Neural cell (in vitro differentiated cells): Measurements from ENCODE around the gene PLA2G4E. TPM values are rescaled to one million over a fixed set of nuclear protein-coding genes. Genes with fewer than 3 reads are reported as not detected.

Source experiments
- H2AFZ ChIP-seq: fragments of 200-600, 300-800 bp; sonication (generic), shearing (Covaris generic); 2 replicates; pipeline ENCODE4 v1.6.0; 2014; ENCODE audit warnings: low read depth, mild to moderate bottlenecking, antibody characterized with exemption, low read length, moderate library complexity
- H3F3A ChIP-seq: fragments of 200-600 bp; shearing (Covaris generic); 2 replicates; pipeline ENCODE4 v1.6.1; 2016; ENCODE audit warnings: mild to moderate bottlenecking, moderate library complexity, mixed read lengths, antibody characterized with exemption, low read length; ENCODE audit not compliant: insufficient read depth, poor library complexity, severe bottlenecking
- H3K27ac ChIP-seq: fragments of 200-600, 300-800 bp; sonication (generic), shearing (Covaris generic); 2 replicates; pipeline ENCODE4 v1.5.1; 2014; ENCODE audit warnings: mild to moderate bottlenecking, low read length, moderate library complexity
- H3K27me3 ChIP-seq: fragments of 300-800, 200-600 bp; sonication (generic), shearing (Covaris generic); 2 replicates; pipeline ENCODE4 v1.6.0; 2014; ENCODE audit warnings: mild to moderate bottlenecking, low read depth, low read length, moderate library complexity; ENCODE audit not compliant: insufficient read depth
- H3K36me3 ChIP-seq: fragments of 300-800, 200-600 bp; sonication (generic), shearing (Covaris generic); 2 replicates; pipeline ENCODE4 v1.5.1; 2014; ENCODE audit warnings: mild to moderate bottlenecking, antibody characterized with exemption, low read length, moderate library complexity; ENCODE audit not compliant: insufficient read depth
- H3K4me2 ChIP-seq: fragments of 300-800, 200-600 bp; sonication (generic), shearing (Covaris generic); 2 replicates; pipeline ENCODE4 v1.6.0; 2014; ENCODE audit warnings: mild to moderate bottlenecking, low read length
- H3K4me3 ChIP-seq: fragments of 300-800, 200-600 bp; sonication (generic), shearing (Covaris generic); 2 replicates; pipeline ENCODE4 v1.5.1; 2014; ENCODE audit warnings: mild to moderate bottlenecking, low read length, moderate library complexity
- H3K79me2 ChIP-seq: fragments of 200-600 bp; shearing (Covaris generic); replicated peaks from 2 replicates; pipeline ENCODE4 v1.6.0; 2014; ENCODE audit warnings: mild to moderate bottlenecking, low read length, moderate library complexity; ENCODE audit not compliant: insufficient read depth
- H3K9ac ChIP-seq: fragments of 300-800, 200-600 bp; sonication (generic), shearing (Covaris generic); 2 replicates; pipeline ENCODE4 v1.6.1; 2016; ENCODE audit warnings: mild to moderate bottlenecking, low read length, mixed read lengths
- H3K9me2 ChIP-seq: fragments of 200-600 bp; shearing (Covaris generic); 2 replicates; pipeline ENCODE4 v1.6.1; 2016; ENCODE audit warnings: mild to moderate bottlenecking, low read length, mixed read lengths; ENCODE audit not compliant: insufficient read depth
- H3K9me3 ChIP-seq: fragments of 200-600, 300-800 bp; sonication (generic), shearing (Covaris generic); 2 replicates; pipeline ENCODE4 v1.6.1; 2016; ENCODE audit warnings: mild to moderate bottlenecking, mixed run types, low read length, moderate library complexity, mixed read lengths
- H4K20me1 ChIP-seq: fragments of 200-600 bp; shearing (Covaris generic); 2 replicates; pipeline ENCODE4 v1.6.1; 2016; ENCODE audit warnings: mild to moderate bottlenecking, mixed run types; ENCODE audit not compliant: insufficient read depth
- CTCF ChIP-seq: fragments of 450-650 bp; IDR thresholded peaks from 2 replicates; pipeline ENCODE4 v1.5.1; 2014; ENCODE audit warnings: antibody characterized with exemption, mild to moderate bottlenecking, moderate library complexity; ENCODE audit not compliant: poor library complexity, severe bottlenecking
- EP300 ChIP-seq: fragments of 450-650 bp; conservative IDR thresholded peaks from 2 replicates; pipeline ENCODE4 v1.6.1; 2014; ENCODE audit warnings: antibody characterized with exemption, mild to moderate bottlenecking, moderate library complexity; ENCODE audit not compliant: poor library complexity, severe bottlenecking
- EZH2 ChIP-seq: fragments of 200-600, 300-800 bp; shearing (Covaris generic), sonication (generic); IDR thresholded peaks from 2 replicates; pipeline ENCODE4 v1.6.1; 2014; ENCODE audit warnings: antibody characterized with exemption, low read length, borderline replicate concordance, mild to moderate bottlenecking; ENCODE audit not compliant: insufficient read depth, poor library complexity, severe bottlenecking
- MXI1 ChIP-seq: fragments of 450-650 bp; conservative IDR thresholded peaks from 2 replicates; pipeline ENCODE4 v1.6.1; 2014; ENCODE audit warnings: antibody characterized with exemption, mild to moderate bottlenecking; ENCODE audit not compliant: poor library complexity, severe bottlenecking
- POLR2AphosphoS5 ChIP-seq: IDR thresholded peaks from 2 replicates; pipeline ENCODE4 v1.6.1; 2012
- RAD21 ChIP-seq: fragments of 450-650 bp; conservative IDR thresholded peaks from 2 replicates; pipeline ENCODE4 v1.6.1; 2014; ENCODE audit warnings: antibody characterized with exemption, mild to moderate bottlenecking, moderate library complexity
- REST ChIP-seq: IDR thresholded peaks from 2 replicates; pipeline ENCODE4 v1.6.1; 2012; ENCODE audit warnings: borderline replicate concordance
- SMC3 ChIP-seq: fragments of 450-650 bp; conservative IDR thresholded peaks from 2 replicates; pipeline ENCODE4 v1.6.1; 2014; ENCODE audit warnings: antibody characterized with exemption, mild to moderate bottlenecking, moderate library complexity; ENCODE audit not compliant: poor library complexity
- TAF1 ChIP-seq: IDR thresholded peaks from 2 replicates; pipeline ENCODE4 v1.6.1; 2012; ENCODE audit warnings: low read depth
- polyA plus RNA-seq: library from polyadenylated mRNA; depleted of rRNA; stranded (reverse); fragments of >200 nt; gene quantifications from 2 replicates; pipeline ENCODE4 v1.2.3, GENCODE V29; 2014

Gene PLA2G4E
- polyA plus RNA-seq, 1 donor from 2014 or later, result not detected

GRCh38 chr15:41968701-41969100 lies 52.1 kb downstream of the PLA2G4E start:
- no peak for TF ChIP-seq EP300
- no peak for TF ChIP-seq POLR2AphosphoS5
- TF ChIP-seq EZH2, result no peak
- no peak for TF ChIP-seq CTCF
- no peak for TF ChIP-seq MXI1
- TF ChIP-seq TAF1, result no peak
- no peak for TF ChIP-seq RAD21
- no peak for TF ChIP-seq SMC3
- no peak for TF ChIP-seq REST
- H3K36me3 ChIP-seq, result no peaks in the 10 kb centered on the region
- H3K27ac ChIP-seq, result no peak overlapping the region
- no peaks in the 10 kb centered on the region for H3K9me2 ChIP-seq
- no peak overlapping the region for H3K9ac ChIP-seq
- H3K79me2 ChIP-seq, result no peaks in the 10 kb centered on the region
- H3K9me3 ChIP-seq, result no peaks in the 10 kb centered on the region
- H4K20me1 ChIP-seq, result no peaks in the 10 kb centered on the region
- no peak overlapping the region for H2AFZ ChIP-seq
- H3K4me2 ChIP-seq, result no peak overlapping the region
- H3F3A ChIP-seq, result no peaks in the 10 kb centered on the region
- H3K27me3 ChIP-seq, result peaks cover 14% of the 10 kb centered on the region
- no peak overlapping the region for H3K4me3 ChIP-seq

GRCh38 chr15:41967506-41968206 lies 53.2 kb downstream of the PLA2G4E start:
- no peaks in the 10 kb centered on the region for H3K36me3 ChIP-seq
- H3K27me3 ChIP-seq, result peaks cover 12% of the 10 kb centered on the region
- no peaks in the 10 kb centered on the region for H3K9me3 ChIP-seq
- no peak overlapping the region for H3K27ac ChIP-seq
- H2AFZ ChIP-seq, result no peak overlapping the region
- H3F3A ChIP-seq, result no peaks in the 10 kb centered on the region
- no peak for TF ChIP-seq CTCF
- no peak for TF ChIP-seq POLR2AphosphoS5
- TF ChIP-seq REST, result no peak
- no peak for TF ChIP-seq MXI1
- no peak for TF ChIP-seq SMC3
- no peak for TF ChIP-seq EZH2
- TF ChIP-seq TAF1, result no peak
- TF ChIP-seq RAD21, result no peak
- TF ChIP-seq EP300, result no peak
- H3K4me2 ChIP-seq, result no peak overlapping the region
- H3K79me2 ChIP-seq, result no peaks in the 10 kb centered on the region
- no peak overlapping the region for H3K4me3 ChIP-seq
- no peak overlapping the region for H3K9ac ChIP-seq
- no peaks in the 10 kb centered on the region for H4K20me1 ChIP-seq
- H3K9me2 ChIP-seq, result no peaks in the 10 kb centered on the region
